Uterus (tissue), 2 donors: ENCODE results near the gene TCF4.

Experiments used
- POLR2A ChIP-seq, 2 donors: fragments of 450-650 bp; IDR thresholded peaks; one replicate each; pipeline ENCODE4 v1.6.1; 2016; ENCODE audit warnings: antibody characterized with exemption in 2 of 2, mild to moderate bottlenecking in 1 of 2, moderate library complexity in 1 of 2
- TF ChIP-seq, protein P1 (sequence below), 4 experiments: fragments of 200-600 bp in 2 of 4; fragments of 450-650 bp in 2 of 4; sonication (generic) in 2 of 4; IDR thresholded peaks; one replicate each; pipeline ENCODE4 v1.5.1; 2016 to 2019; ENCODE audit warnings: antibody characterized with exemption in 4 of 4, mild to moderate bottlenecking in 2 of 4, moderate library complexity in 1 of 4

- TF ChIP-seq, protein P1, sequence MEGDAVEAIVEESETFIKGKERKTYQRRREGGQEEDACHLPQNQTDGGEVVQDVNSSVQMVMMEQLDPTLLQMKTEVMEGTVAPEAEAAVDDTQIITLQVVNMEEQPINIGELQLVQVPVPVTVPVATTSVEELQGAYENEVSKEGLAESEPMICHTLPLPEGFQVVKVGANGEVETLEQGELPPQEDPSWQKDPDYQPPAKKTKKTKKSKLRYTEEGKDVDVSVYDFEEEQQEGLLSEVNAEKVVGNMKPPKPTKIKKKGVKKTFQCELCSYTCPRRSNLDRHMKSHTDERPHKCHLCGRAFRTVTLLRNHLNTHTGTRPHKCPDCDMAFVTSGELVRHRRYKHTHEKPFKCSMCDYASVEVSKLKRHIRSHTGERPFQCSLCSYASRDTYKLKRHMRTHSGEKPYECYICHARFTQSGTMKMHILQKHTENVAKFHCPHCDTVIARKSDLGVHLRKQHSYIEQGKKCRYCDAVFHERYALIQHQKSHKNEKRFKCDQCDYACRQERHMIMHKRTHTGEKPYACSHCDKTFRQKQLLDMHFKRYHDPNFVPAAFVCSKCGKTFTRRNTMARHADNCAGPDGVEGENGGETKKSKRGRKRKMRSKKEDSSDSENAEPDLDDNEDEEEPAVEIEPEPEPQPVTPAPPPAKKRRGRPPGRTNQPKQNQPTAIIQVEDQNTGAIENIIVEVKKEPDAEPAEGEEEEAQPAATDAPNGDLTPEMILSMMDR (IDR thresholded peaks at IDR 0.05) = no peak
- TF ChIP-seq POLR2A (IDR thresholded peaks at IDR 0.05) = no peak
Observed at GRCh38 chr18:55404832-55405465, 183.0 kb downstream of the TCF4 start.
